WTC11 (cell line): Measurements from ENCODE around the gene MYPOP. TPM values are rescaled to one million over a fixed set of nuclear protein-coding genes. Genes with fewer than 3 reads are reported as not detected.

Source experiments
- AFF4 ChIP-seq: sonication (generic); formaldehyde crosslinking; IDR thresholded peaks from 2 replicates; pipeline ENCODE4 v1.8.1; 2023; ENCODE audit warnings: mild to moderate bottlenecking, missing genetic modification reagents, borderline replicate concordance
- ARID4B ChIP-seq: sonication (generic); formaldehyde crosslinking; IDR thresholded peaks from 2 replicates; pipeline ENCODE4 v1.8.0; 2023; ENCODE audit warnings: missing genetic modification reagents, mild to moderate bottlenecking, borderline replicate concordance
- ETV6 ChIP-seq: sonication (generic); formaldehyde crosslinking; IDR thresholded peaks from 2 replicates; pipeline ENCODE4 v1.8.1; 2022; ENCODE audit warnings: mild to moderate bottlenecking, missing genetic modification reagents
- FOXP1 ChIP-seq: sonication (generic); formaldehyde crosslinking; IDR thresholded peaks from 2 replicates; pipeline ENCODE4 v1.8.0; 2022; ENCODE audit warnings: missing genetic modification reagents, mild to moderate bottlenecking, moderate library complexity, borderline replicate concordance
- GABPB1 ChIP-seq: sonication (generic); formaldehyde crosslinking; IDR thresholded peaks from 2 replicates; pipeline ENCODE4 v1.8.1; 2023; ENCODE audit warnings: mild to moderate bottlenecking, missing genetic modification reagents
- MYBL2 ChIP-seq: sonication (generic); formaldehyde crosslinking; IDR thresholded peaks from 2 replicates; pipeline ENCODE4 v1.8.1; 2023; ENCODE audit warnings: mild to moderate bottlenecking, moderate library complexity, missing genetic modification reagents
- NFATC4 ChIP-seq: fragments of 250-450 bp; sonication (Bioruptor Pico); IDR thresholded peaks from 2 replicates; pipeline ENCODE4 v1.9.0; 2021; ENCODE audit warnings: mild to moderate bottlenecking
- RORB ChIP-seq: fragments of 250-450 bp; sonication (Bioruptor Pico); IDR thresholded peaks from 2 replicates; pipeline ENCODE4 v1.9.0; 2021; ENCODE audit warnings: mild to moderate bottlenecking
- TEAD1 ChIP-seq: sonication (generic); formaldehyde crosslinking; IDR thresholded peaks from 2 replicates; pipeline ENCODE4 v1.8.0; 2022; ENCODE audit warnings: mild to moderate bottlenecking, missing genetic modification reagents
- TEAD4 ChIP-seq: sonication (generic); formaldehyde crosslinking; IDR thresholded peaks from 2 replicates; pipeline ENCODE4 v1.8.0; 2022; ENCODE audit warnings: mild to moderate bottlenecking, missing genetic modification reagents
- ZBTB43 ChIP-seq: sonication (generic); formaldehyde crosslinking; IDR thresholded peaks from 2 replicates; pipeline ENCODE4 v1.8.1; 2023; ENCODE audit warnings: mild to moderate bottlenecking, missing genetic modification reagents
- ZNF219 ChIP-seq: sonication (generic); formaldehyde crosslinking; IDR thresholded peaks from 2 replicates; pipeline ENCODE4 v1.8.0; 2023; ENCODE audit warnings: missing genetic modification reagents, mild to moderate bottlenecking, borderline replicate concordance
- ZNF317 ChIP-seq: sonication (generic); formaldehyde crosslinking; IDR thresholded peaks from 2 replicates; pipeline ENCODE4 v1.8.1; 2023; ENCODE audit warnings: low read depth, mild to moderate bottlenecking, moderate library complexity, missing genetic modification reagents, borderline replicate concordance
- ZNF423 ChIP-seq: fragments of 250-450 bp; sonication (Bioruptor Pico); IDR thresholded peaks from 2 replicates; pipeline ENCODE4 v2.1.2; 2022; ENCODE audit warnings: mild to moderate bottlenecking, moderate library complexity
- ZNF512 ChIP-seq: sonication (generic); formaldehyde crosslinking; IDR thresholded peaks from 2 replicates; pipeline ENCODE4 v1.8.1; 2022; ENCODE audit warnings: missing genetic modification reagents, borderline replicate concordance
- total RNA-seq: library from RNA; stranded (reverse); gene quantifications from 3 replicates; pipeline ENCODE4 v1.2.3, GENCODE V29; 2021
- TF ChIP-seq, protein P1 (sequence below): sonication (generic); formaldehyde crosslinking; IDR thresholded peaks from 2 replicates; pipeline ENCODE4 v1.8.1; 2022; ENCODE audit warnings: low read depth, missing genetic modification reagents, borderline replicate concordance
- TF ChIP-seq, protein P2 (sequence below): sonication (generic); formaldehyde crosslinking; IDR thresholded peaks from 2 replicates; pipeline ENCODE4 v1.8.1; 2023; ENCODE audit warnings: mild to moderate bottlenecking, moderate library complexity, missing genetic modification reagents
- TF ChIP-seq, protein P3 (sequence below): sonication (generic); formaldehyde crosslinking; IDR thresholded peaks from 2 replicates; pipeline ENCODE4 v1.8.0; 2022; ENCODE audit warnings: mild to moderate bottlenecking, missing genetic modification reagents
- TF ChIP-seq, protein P4 (sequence below): sonication (generic); formaldehyde crosslinking; IDR thresholded peaks from 2 replicates; pipeline ENCODE4 v1.8.1; 2022; ENCODE audit warnings: mild to moderate bottlenecking, missing genetic modification reagents, moderate library complexity, borderline replicate concordance

MYPOP gene
- total RNA-seq, 1 experiment from 2014 or later: 13.6 TPM

GRCh38 chr19:45862564-45863334, 39.7 kb downstream of the MYPOP start, which contains the start of gene SYMPK (continued):
- TF ChIP-seq ARID4B (CRISPR knock-in tag) (peak; percentile 92; the same call in 1 of the 2 replicates), TEAD4 (CRISPR knock-in tag) (no peak), ZNF512 (CRISPR knock-in tag) (no peak), NFATC4 (CRISPR knock-in tag) (no peak), ZNF423 (CRISPR knock-in tag) (no peak), ZBTB43 (peak; percentile 88), MYBL2 (CRISPR knock-in tag) (peak; percentile 61; the same call in 1 of the 2 replicates), ZNF317 (no peak), TEAD1 (CRISPR knock-in tag) (peak; percentile 60), ZNF219 (CRISPR knock-in tag) (no peak), GABPB1 (CRISPR knock-in tag) (peak; percentile 87), ETV6 (CRISPR knock-in tag) (peak; percentile 84; the same call in 1 of the 2 replicates), RORB (CRISPR knock-in tag) (no peak), FOXP1 (CRISPR knock-in tag) (peak; percentile 81), AFF4 (CRISPR knock-in tag) (no peak)
- TF ChIP-seq, protein P1, sequence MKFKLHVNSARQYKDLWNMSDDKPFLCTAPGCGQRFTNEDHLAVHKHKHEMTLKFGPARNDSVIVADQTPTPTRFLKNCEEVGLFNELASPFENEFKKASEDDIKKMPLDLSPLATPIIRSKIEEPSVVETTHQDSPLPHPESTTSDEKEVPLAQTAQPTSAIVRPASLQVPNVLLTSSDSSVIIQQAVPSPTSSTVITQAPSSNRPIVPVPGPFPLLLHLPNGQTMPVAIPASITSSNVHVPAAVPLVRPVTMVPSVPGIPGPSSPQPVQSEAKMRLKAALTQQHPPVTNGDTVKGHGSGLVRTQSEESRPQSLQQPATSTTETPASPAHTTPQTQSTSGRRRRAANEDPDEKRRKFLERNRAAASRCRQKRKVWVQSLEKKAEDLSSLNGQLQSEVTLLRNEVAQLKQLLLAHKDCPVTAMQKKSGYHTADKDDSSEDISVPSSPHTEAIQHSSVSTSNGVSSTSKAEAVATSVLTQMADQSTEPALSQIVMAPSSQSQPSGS (CRISPR knock-in tag): 0 out of 2 replicates have a peak, but pooled peaks have one; percentile 39
- TF ChIP-seq, protein P2, sequence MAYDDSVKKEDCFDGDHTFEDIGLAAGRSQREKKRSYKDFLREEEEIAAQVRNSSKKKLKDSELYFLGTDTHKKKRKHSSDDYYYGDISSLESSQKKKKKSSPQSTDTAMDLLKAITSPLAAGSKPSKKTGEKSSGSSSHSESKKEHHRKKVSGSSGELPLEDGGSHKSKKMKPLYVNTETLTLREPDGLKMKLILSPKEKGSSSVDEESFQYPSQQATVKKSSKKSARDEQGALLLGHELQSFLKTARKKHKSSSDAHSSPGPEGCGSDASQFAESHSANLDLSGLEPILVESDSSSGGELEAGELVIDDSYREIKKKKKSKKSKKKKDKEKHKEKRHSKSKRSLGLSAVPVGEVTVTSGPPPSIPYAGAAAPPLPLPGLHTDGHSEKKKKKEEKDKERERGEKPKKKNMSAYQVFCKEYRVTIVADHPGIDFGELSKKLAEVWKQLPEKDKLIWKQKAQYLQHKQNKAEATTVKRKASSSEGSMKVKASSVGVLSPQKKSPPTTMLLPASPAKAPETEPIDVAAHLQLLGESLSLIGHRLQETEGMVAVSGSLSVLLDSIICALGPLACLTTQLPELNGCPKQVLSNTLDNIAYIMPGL (CRISPR knock-in tag): peak; percentile 87; the same call in 1 of the 2 replicates
- TF ChIP-seq, protein P3, sequence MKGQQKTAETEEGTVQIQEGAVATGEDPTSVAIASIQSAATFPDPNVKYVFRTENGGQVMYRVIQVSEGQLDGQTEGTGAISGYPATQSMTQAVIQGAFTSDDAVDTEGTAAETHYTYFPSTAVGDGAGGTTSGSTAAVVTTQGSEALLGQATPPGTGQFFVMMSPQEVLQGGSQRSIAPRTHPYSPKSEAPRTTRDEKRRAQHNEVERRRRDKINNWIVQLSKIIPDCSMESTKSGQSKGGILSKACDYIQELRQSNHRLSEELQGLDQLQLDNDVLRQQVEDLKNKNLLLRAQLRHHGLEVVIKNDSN (CRISPR knock-in tag): peak; percentile 58; the same call in 1 of the 2 replicates
- TF ChIP-seq, protein P4, sequence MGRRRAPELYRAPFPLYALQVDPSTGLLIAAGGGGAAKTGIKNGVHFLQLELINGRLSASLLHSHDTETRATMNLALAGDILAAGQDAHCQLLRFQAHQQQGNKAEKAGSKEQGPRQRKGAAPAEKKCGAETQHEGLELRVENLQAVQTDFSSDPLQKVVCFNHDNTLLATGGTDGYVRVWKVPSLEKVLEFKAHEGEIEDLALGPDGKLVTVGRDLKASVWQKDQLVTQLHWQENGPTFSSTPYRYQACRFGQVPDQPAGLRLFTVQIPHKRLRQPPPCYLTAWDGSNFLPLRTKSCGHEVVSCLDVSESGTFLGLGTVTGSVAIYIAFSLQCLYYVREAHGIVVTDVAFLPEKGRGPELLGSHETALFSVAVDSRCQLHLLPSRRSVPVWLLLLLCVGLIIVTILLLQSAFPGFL: no peak
- TF ChIP-seq, all 79 proteins: peak for 21
